ENCODE results near the gene BEX4.

BEX4 gene

GRCh38 chrX:103236296-103236695 is 21.4 kb downstream of the BEX4 start:
- no peak for DNase-seq (ENCODE audit: low read depth in 2 of 2)

GRCh38 chrX:103240155-103240554 is 25.2 kb downstream of the BEX4 start:
- DNase-seq (ENCODE audit: low read depth in 2 of 2): no peak

- no peak for DNase-seq (ENCODE audit: low read depth in 2 of 2)
Observed at GRCh38 chrX:103248553-103248952, 33.6 kb downstream of the BEX4 start.

- DNase-seq (ENCODE audit: low read depth in 2 of 2): no peak
Observed at GRCh38 chrX:103249805-103250204, 34.9 kb downstream of the BEX4 start.

- DNase-seq (ENCODE audit: low read depth in 2 of 2): no peak
Observed at GRCh38 chrX:103250977-103251376, 36.1 kb downstream of the BEX4 start.

GRCh38 chrX:103253608-103254007 is 38.7 kb downstream of the BEX4 start:
- no peak for DNase-seq (ENCODE audit: low read depth in 2 of 2)

GRCh38 chrX:103254171-103254824 is 39.4 kb downstream of the BEX4 start:
- no peak for DNase-seq (ENCODE audit: low read depth in 2 of 2)

GRCh38 chrX:103254921-103255493 is 40.1 kb downstream of the BEX4 start, which contains the start of gene TCEAL8:
TCEAL8 (minus strand) TSS chrX:103255155; CDS start chrX:103253979, 1,176 bp downstream.
- peak; percentile 32 to 34 for DNase-seq (ENCODE audit: low read depth in 2 of 2)

GRCh38 chrX:103256651-103257050 is 41.7 kb downstream of the BEX4 start:
- no peak for DNase-seq (ENCODE audit: low read depth in 2 of 2)

- DNase-seq (ENCODE audit: low read depth in 2 of 2): no peak
Observed at GRCh38 chrX:103258275-103258674, 43.4 kb downstream of the BEX4 start.

All from stimulated activated CD4-positive, alpha-beta T cell treated with anti-CD3 and anti-CD28 coated beads, Interleukin-1b, Interleukin-23, amount 100 ng/mL, for 4 hours (primary cell).